Neutrophil (primary cell): ENCODE data around the gene VWA8.

Source experiments
- H3K27ac ChIP-seq: fragments of 200-600 bp; sonication (generic); 2 replicates; pipeline ENCODE4 v1.5.1; 2016; ENCODE audit warnings: mild to moderate bottlenecking, moderate library complexity
- H3K27me3 ChIP-seq: fragments of 200-600 bp; sonication (generic); 2 replicates; pipeline ENCODE4 v1.6.0; 2016; ENCODE audit warnings: mild to moderate bottlenecking
- H3K36me3 ChIP-seq: fragments of 200-600 bp; sonication (generic); 2 replicates; pipeline ENCODE4 v1.5.1; 2017
- H3K4me1 ChIP-seq, 2 experiments: fragments of 200-600 bp in 1 of 2; sonication (generic) in 1 of 2; 1 replicate in 1 of 2; 2 replicates in 1 of 2; pipeline versions ENCODE4 v1.5.1 to v1.6.1; 2013 to 2016; ENCODE audit warnings: low read depth in 1 of 2, low read length in 1 of 2, mild to moderate bottlenecking in 1 of 2, moderate library complexity in 1 of 2; ENCODE audit not compliant: control insufficient read depth in 1 of 2, insufficient read depth in 1 of 2
- H3K4me3 ChIP-seq, 2 experiments: fragments of 200-600 bp in 1 of 2; sonication (generic) in 1 of 2; 1 replicate in 1 of 2; 2 replicates in 1 of 2; pipeline ENCODE4 v1.5.1; 2013 to 2016; ENCODE audit warnings: low read depth in 1 of 2, low read length in 1 of 2, mild to moderate bottlenecking in 1 of 2, moderate library complexity in 1 of 2
- H3K9me3 ChIP-seq: fragments of 200-600 bp; sonication (generic); 2 replicates; pipeline ENCODE4 v1.5.1; 2016
- TF ChIP-seq, protein P1 (sequence below): fragments of 200-600 bp; sonication (generic); IDR thresholded peaks from 2 replicates; pipeline ENCODE4 v1.5.1; 2016; ENCODE audit warnings: antibody characterized with exemption

Gene VWA8

DNA sequence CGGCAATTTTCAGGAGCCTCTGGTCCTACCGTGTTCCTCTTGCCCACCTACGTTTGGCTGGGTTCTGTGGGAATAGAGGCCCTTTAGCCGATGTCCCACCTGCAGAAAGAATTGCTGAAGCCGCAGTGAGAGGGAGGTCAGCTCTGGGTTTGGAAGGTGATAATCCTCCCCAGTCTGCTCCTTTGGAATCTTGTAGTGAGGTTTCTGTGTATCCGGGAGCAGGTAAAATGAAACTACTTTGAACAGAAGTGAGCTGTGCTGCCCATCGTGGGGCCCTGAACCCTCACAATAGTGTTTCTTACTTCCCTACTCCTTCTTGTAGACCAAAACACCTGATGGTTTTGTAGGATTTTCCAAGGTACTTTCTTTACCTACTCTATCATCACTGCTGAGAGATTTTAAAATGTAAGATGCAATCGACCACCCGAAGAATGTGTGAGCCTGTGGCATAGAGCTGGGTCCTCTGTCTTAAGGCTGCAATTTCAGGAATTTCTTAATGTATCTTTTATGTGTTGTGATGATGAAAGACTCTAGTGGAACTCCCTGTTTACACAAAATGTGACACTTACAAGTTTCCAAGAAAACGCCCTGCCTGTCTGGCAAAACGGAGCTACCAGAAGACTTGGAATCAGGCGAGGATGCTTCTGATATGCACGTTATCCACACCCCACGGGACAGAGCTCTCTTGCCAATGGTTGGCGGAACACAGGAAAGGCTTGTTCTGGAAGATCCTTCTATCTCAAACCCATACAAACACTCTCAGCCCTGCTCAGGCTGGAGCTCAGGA lies 427.4 kb downstream of the VWA8 start:
- Histone ChIP-seq H3K9me3 (no peaks in the 10 kb centered on the region), H3K27ac (no peak overlapping the region), H3K4me3 (no peak overlapping the region), H3K4me1 (no peaks in the 10 kb centered on the region), H3K27me3 (no peaks in the 10 kb centered on the region), H3K36me3 (no peaks in the 10 kb centered on the region)
- TF ChIP-seq, protein P1, sequence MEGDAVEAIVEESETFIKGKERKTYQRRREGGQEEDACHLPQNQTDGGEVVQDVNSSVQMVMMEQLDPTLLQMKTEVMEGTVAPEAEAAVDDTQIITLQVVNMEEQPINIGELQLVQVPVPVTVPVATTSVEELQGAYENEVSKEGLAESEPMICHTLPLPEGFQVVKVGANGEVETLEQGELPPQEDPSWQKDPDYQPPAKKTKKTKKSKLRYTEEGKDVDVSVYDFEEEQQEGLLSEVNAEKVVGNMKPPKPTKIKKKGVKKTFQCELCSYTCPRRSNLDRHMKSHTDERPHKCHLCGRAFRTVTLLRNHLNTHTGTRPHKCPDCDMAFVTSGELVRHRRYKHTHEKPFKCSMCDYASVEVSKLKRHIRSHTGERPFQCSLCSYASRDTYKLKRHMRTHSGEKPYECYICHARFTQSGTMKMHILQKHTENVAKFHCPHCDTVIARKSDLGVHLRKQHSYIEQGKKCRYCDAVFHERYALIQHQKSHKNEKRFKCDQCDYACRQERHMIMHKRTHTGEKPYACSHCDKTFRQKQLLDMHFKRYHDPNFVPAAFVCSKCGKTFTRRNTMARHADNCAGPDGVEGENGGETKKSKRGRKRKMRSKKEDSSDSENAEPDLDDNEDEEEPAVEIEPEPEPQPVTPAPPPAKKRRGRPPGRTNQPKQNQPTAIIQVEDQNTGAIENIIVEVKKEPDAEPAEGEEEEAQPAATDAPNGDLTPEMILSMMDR, result no peak

DNA sequence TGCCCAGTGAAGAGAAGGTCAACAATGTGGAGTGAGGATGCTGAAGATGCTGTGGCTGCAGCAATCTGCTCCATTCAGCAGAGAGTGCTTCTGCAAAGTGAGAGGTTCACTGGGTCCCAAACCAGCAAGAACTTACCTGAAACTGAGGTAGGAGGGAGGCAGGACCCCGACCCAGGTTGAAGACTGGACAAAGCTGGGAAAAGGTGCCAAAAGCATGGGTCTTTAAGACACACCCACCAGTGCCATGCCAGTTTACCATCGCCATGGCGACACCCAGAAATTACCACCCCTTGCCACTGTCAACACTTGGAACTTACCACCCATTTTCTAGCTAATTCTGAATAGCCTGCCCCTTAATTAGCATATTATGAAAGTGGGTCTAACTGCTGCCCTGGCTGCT lies 432.9 kb downstream of the VWA8 start:
- Histone ChIP-seq H3K36me3 (no peaks in the 10 kb centered on the region), H3K27me3 (no peaks in the 10 kb centered on the region), H3K9me3 (no peaks in the 10 kb centered on the region), H3K27ac (no peak overlapping the region), H3K4me3 (no peak overlapping the region), H3K4me1 (no peaks in the 10 kb centered on the region)
- TF ChIP-seq, protein P1, result no peak

DNA sequence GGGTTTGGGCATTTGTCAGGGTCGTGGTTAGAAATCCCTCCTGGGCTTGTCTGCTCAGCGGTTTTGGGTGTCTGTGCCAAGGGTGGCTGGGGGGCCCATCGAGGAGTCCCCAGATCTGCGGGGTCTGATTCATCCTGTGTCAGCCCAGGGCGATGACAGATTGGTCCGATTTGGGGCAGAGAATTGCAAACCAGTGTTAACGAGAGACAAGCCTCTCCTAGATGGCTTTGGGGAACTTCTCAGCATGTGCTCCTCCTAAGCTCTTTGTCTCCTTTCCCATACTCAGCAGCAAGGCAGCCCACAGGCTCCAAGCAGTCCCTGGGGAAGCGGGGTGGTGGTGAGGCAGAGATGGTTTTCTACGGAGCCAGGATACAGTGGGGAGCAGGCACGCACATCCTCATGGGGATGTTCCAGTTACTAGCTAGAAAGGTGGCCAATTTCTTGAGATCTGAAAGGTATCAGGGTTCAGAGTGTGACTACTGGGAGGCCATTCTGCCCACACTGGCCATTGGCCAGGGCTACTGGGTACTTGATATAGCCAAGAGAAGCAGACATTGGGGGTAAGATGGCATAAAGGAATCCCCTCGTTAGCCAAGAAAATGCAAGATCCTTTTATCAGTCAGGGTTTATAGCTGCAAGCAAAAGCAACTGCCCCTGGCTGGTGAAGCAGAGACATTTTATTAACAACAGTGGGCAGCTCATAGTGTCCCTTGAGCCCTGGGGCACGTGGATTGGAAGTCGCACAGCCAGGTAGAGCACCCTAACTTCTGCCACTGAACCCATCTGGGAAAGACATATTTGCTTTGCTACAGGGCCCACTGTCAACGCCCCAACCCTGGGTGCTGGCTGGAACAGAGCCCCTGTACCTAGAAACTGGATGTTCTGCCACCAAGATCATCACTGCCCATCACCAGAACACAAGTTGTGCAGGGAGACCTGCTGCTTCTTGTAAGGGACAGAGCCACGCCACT lies 440.0 kb downstream of the VWA8 start:
- H3K27me3 ChIP-seq, result no peaks in the 10 kb centered on the region
- H3K4me1 ChIP-seq, result peaks cover 5 to 6% of the 10 kb centered on the region in 2 experiments
- no peaks in the 10 kb centered on the region for H3K36me3 ChIP-seq
- no peaks in the 10 kb centered on the region for H3K9me3 ChIP-seq
- no peak overlapping the region for H3K4me3 ChIP-seq
- TF ChIP-seq, protein P1, result no peak
- no peak overlapping the region for H3K27ac ChIP-seq

DNA sequence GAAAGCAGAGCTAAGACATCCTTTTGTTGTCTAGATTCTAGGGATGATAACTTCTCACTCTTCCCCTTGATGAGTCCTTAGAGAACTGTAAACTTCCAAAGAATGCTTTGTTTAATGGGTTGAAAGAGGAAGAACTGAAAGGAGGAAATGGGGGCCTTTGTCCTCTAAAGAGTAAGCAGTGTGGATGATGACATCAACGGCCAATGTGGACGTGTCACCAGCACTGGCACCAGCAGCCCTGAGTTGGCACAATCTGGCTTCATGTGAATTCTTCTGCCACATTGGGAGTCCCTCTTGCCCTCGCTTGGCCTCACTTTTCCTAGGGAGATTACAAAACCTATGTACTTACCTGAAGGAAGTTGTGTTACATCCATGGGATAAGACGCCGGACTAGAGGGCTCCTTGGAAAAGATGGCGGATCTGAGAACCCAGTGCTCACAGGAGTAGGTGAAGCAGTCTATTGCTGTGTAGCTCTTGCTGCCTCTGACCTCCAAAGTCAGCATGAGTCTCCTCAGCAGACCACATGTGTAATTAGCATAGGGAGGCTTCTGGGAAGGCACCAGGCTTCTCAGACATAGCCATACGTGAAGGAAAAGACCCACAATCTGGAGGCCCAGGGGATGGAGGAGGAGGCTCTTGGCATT lies 440.8 kb downstream of the VWA8 start:
- no peak overlapping the region for H3K27ac ChIP-seq
- no peak overlapping the region for H3K4me3 ChIP-seq
- H3K27me3 ChIP-seq, result no peaks in the 10 kb centered on the region
- TF ChIP-seq, protein P1, result no peak
- no peaks in the 10 kb centered on the region for H3K9me3 ChIP-seq
- H3K36me3 ChIP-seq, result no peaks in the 10 kb centered on the region
- peaks cover 5 to 6% of the 10 kb centered on the region in 2 experiments for H3K4me1 ChIP-seq
